Effector memory CD8-positive, alpha-beta T cell (primary cell): ENCODE data around the gene MPZL2.

Experiments used
- ATAC-seq: fragments of 150-1000 bp; cut with Tn5 transposase; replicated peaks from 2 replicates; pipeline ENCODE4 v1.10.0; 2021; ENCODE audit warnings: mild to moderate bottlenecking, moderate library complexity
- DNase-seq, 3 experiments: peaks; one replicate each; pipeline ENCODE4 v3.0.0; 2021
- H3K27ac Mint-ChIP-seq, 2 donors: one replicate each; pipeline ENCODE4 v1.8.0; 2022; ENCODE audit warnings: mild to moderate bottlenecking in 2 of 2, mixed read lengths in 2 of 2, moderate library complexity in 2 of 2
- H3K27me3 Mint-ChIP-seq, 2 donors: one replicate each; pipeline ENCODE4 v1.8.0; 2022; ENCODE audit warnings: mixed read lengths in 2 of 2
- H3K36me3 Mint-ChIP-seq: one replicate; pipeline ENCODE4 v1.8.0; 2022; ENCODE audit warnings: mild to moderate bottlenecking, moderate library complexity, mixed read lengths; ENCODE audit not compliant: insufficient read depth
- H3K4me1 Mint-ChIP-seq, 2 donors: one replicate each; pipeline ENCODE4 v1.8.0; 2022; ENCODE audit warnings: low read depth in 2 of 2, mixed read lengths in 2 of 2
- H3K4me3 Mint-ChIP-seq, 2 donors: one replicate each; pipeline ENCODE4 v1.8.0; 2022; ENCODE audit warnings: mild to moderate bottlenecking in 2 of 2, mixed read lengths in 2 of 2, moderate library complexity in 2 of 2
- H3K9me3 Mint-ChIP-seq, 2 donors: one replicate each; pipeline ENCODE4 v1.8.0; 2022; ENCODE audit warnings: mixed read lengths in 2 of 2

Gene MPZL2

DNA sequence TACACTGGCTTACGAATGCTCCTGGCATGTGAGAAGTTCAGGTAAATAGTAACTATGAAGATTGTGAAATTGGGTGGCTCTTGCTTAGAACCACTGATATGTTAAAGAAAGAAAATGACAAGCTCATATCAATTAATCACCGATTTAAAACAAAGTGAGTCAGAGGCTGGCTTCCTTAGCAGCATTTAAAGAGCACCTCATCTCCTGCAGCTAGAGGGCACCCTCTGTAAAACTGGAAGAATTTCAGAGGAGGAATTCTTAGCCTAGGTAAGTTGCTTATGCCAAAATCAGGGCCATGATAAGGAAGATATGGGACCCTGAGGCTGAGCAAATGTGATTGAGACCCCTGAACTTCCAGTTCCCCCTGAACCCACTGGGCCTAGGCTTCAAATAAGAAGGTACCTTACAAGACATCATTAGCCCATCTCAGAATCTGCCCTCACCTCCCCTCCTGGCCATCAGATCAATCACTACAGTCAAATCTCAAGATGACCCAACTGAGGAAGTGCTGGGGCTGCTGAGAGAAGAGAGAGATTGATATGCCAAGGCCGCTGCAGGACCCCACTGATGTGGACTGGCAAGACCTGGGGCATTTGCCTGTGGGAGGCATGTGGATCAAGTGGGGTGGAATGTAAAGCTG is 31.8 kb upstream of the MPZL2 start:
- Mint-ChIP-seq H3K4me1 (peaks cover 12 to 18% of the 10 kb centered on the region in 2 donors), H3K36me3 (no peaks in the 10 kb centered on the region), H3K4me3 (no peak overlapping the region), H3K27ac (peak overlapping the region; percentile 13 to 65), H3K27me3 (no peaks in the 10 kb centered on the region), H3K9me3 (no peaks in the 10 kb centered on the region)
- ATAC-seq (peak; percentile 83), DNase-seq (peak; percentile 29 to 41 (median 37))

- no peaks in the 10 kb centered on the region for H3K36me3 Mint-ChIP-seq
- ATAC-seq (no peak), DNase-seq (no peak)
- peaks cover 15% of the 10 kb centered on the region in 2 donors for H3K4me1 Mint-ChIP-seq
- no peaks in the 10 kb centered on the region for H3K27me3 Mint-ChIP-seq
- H3K4me3 Mint-ChIP-seq, result no peak overlapping the region
- no peaks in the 10 kb centered on the region for H3K9me3 Mint-ChIP-seq
- peak overlapping the region in 1 of 2 donors; percentile 65 for H3K27ac Mint-ChIP-seq
Measured at GRCh38 chr11:118295199-118295598, 31.1 kb upstream of the MPZL2 start.

DNA sequence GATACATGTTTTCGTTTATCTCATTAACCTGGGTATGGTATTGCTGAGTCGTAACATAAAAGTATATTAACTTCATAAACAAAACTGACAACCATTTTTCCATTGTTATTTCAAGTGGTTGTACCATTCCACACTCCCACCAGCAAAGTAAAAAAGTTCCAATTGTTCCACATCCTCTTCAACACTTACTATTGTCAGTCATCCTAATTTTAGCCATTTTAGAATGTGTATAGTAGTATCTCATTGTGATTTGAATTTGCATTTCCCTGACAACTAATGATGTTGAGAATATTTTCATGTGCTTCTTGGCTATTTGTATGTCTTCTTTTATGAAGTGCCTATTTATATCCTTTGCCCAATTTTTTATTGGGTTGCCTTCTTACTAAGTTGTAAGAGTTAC is 30.0 kb upstream of the MPZL2 start:
- Mint-ChIP-seq H3K4me3 (no peak overlapping the region), H3K4me1 (peaks cover 12 to 18% of the 10 kb centered on the region in 2 donors), H3K27ac (no peak overlapping the region), H3K9me3 (no peaks in the 10 kb centered on the region), H3K27me3 (no peaks in the 10 kb centered on the region), H3K36me3 (peaks cover 3% of the 10 kb centered on the region)
- DNase-seq, result no peak
- no peak for ATAC-seq

- no peak overlapping the region for H3K27ac Mint-ChIP-seq
- DNase-seq, result no peak
Measured at GRCh38 chr11:118291477-118292135, 27.5 kb upstream of the MPZL2 start.

DNA sequence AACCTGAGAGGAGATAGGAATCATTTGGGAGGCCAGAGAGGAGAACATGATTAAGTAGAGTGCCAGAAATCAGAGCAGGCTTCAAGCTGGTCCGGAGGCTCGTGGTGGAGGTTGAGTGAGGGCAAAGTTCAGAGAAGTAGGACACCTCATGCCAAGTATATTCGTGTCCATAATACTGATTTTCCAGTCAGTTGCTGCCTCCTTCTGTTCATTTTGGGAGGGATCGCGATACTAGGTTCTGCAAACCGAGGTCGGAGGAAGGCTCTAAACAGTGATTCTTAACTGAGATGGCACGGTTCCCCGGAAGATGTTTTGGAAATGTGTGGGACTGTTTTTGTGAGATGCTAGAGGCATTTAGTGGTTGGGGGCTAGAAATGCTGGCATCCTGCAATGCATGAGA is 26.8 kb upstream of the MPZL2 start:
- Mint-ChIP-seq H3K9me3 (no peaks in the 10 kb centered on the region), H3K27ac (no peak overlapping the region), H3K36me3 (peaks cover 3% of the 10 kb centered on the region), H3K4me3 (no peak overlapping the region), H3K4me1 (peaks cover 9 to 14% of the 10 kb centered on the region in 2 donors), H3K27me3 (no peaks in the 10 kb centered on the region)
- DNase-seq (peak; percentile 25 to 40 (median 38)), ATAC-seq (peak; percentile 76)

More at GRCh38 chr11:118291477-118292135, 27.5 kb upstream of the MPZL2 start:
- Mint-ChIP-seq H3K36me3 (peaks cover 3% of the 10 kb centered on the region), H3K4me3 (no peak overlapping the region), H3K27me3 (no peaks in the 10 kb centered on the region), H3K9me3 (no peaks in the 10 kb centered on the region), H3K4me1 (peaks cover 12 to 18% of the 10 kb centered on the region in 2 donors)
- no peak for ATAC-seq

DNA sequence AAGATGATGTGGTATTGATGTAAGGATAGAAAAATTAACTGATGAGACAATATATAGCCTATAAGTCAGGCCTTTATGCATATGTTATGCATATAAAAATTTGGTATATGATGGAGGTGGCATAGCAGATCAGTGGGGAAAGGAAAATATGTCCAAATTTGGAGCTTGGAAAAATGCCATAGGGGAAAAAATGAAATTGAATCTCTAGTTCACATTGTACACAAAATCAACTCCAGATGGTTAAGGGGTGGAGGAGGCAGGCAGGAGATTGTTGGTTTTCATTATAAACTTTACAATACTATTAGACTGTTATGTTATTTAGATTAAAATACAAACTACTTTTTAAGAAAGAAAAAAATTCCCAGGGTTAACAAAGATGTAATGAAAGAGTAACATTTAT is 25.3 kb upstream of the MPZL2 start:
- DNase-seq (no peak), ATAC-seq (no peak)
- H3K9me3 Mint-ChIP-seq, result no peaks in the 10 kb centered on the region
- no peak overlapping the region for H3K4me3 Mint-ChIP-seq
- H3K27me3 Mint-ChIP-seq, result no peaks in the 10 kb centered on the region
- H3K36me3 Mint-ChIP-seq, result peaks cover 3% of the 10 kb centered on the region
- peaks cover 5 to 8% of the 10 kb centered on the region in 2 donors for H3K4me1 Mint-ChIP-seq
- no peak overlapping the region for H3K27ac Mint-ChIP-seq

DNA sequence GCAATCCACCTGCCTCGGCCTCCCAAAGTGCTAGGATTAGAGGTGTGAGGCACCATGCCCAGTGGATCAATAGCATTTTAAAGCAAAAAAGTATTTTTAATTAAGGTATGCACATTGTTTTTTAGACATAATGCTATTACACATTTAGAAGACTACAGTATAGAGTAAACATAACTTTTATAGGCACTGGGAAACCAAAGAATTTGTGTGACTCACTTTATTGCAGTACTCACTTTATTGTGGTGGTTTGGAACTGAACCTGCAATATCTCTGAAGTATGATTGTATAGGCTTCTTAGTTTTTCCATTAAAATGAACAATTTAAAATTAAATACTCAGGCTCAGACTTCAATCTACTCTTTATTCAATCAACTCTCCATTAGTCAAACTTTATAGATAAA is 22.9 kb upstream of the MPZL2 start:
- DNase-seq, result no peak
- ATAC-seq, result no peak

GRCh38 chr11:118286545-118286944 is 22.4 kb upstream of the MPZL2 start:
- Mint-ChIP-seq H3K27ac (no peak overlapping the region), H3K9me3 (no peaks in the 10 kb centered on the region), H3K4me3 (no peak overlapping the region), H3K4me1 (peaks cover 6 to 13% of the 10 kb centered on the region in 2 donors), H3K36me3 (peaks cover 3% of the 10 kb centered on the region), H3K27me3 (no peaks in the 10 kb centered on the region)
- no peak for ATAC-seq
- DNase-seq, result no peak

More for the DNA sequence above, 22.9 kb upstream of the MPZL2 start:
- no peak overlapping the region for H3K4me3 Mint-ChIP-seq
- no peak overlapping the region for H3K27ac Mint-ChIP-seq
- H3K36me3 Mint-ChIP-seq, result peaks cover 3% of the 10 kb centered on the region
- no peaks in the 10 kb centered on the region for H3K9me3 Mint-ChIP-seq
- no peaks in the 10 kb centered on the region for H3K27me3 Mint-ChIP-seq
- peaks cover 5 to 12% of the 10 kb centered on the region in 2 donors for H3K4me1 Mint-ChIP-seq

- ATAC-seq (no peak), DNase-seq (no peak)
- Mint-ChIP-seq H3K9me3 (no peaks in the 10 kb centered on the region), H3K27ac (peak overlapping the region in 1 of 2 donors; percentile 78), H3K27me3 (no peaks in the 10 kb centered on the region), H3K36me3 (no peaks in the 10 kb centered on the region), H3K4me1 (peaks cover 6 to 9% of the 10 kb centered on the region in 2 donors), H3K4me3 (no peak overlapping the region)
Measured at GRCh38 chr11:118283756-118284350, 19.8 kb upstream of the MPZL2 start.

- ATAC-seq (no peak), DNase-seq (no peak)
- Mint-ChIP-seq H3K4me3 (no peak overlapping the region), H3K9me3 (no peaks in the 10 kb centered on the region), H3K4me1 (peaks cover 6 to 9% of the 10 kb centered on the region in 2 donors), H3K27ac (peak overlapping the region in 1 of 2 donors; percentile 78), H3K36me3 (no peaks in the 10 kb centered on the region), H3K27me3 (no peaks in the 10 kb centered on the region)
Measured at GRCh38 chr11:118283037-118283636, 19.0 kb upstream of the MPZL2 start.

DNA sequence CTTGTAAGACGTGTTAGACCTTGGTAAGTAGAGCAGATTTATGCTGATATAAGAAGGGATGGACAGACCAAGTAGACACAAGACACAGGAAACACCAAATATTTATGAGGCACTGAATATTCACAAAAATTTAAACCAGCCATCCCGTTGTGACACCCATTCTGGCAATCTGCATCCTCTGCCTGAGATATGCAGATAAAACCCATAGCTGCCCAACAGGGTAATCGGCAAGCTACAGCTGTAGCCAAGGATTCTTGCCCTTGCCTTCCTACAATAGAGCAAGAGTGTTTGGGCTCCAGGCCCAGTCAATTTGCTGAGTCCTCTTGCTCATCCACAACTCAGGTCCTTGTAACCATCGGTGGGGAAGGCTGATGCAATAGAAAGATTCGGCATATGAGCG is 18.5 kb upstream of the MPZL2 start:
- no peaks in the 10 kb centered on the region for H3K9me3 Mint-ChIP-seq
- no peaks in the 10 kb centered on the region for H3K36me3 Mint-ChIP-seq
- no peak for DNase-seq
- no peaks in the 10 kb centered on the region for H3K27me3 Mint-ChIP-seq
- ATAC-seq, result no peak
- H3K27ac Mint-ChIP-seq, result no peak overlapping the region
- H3K4me3 Mint-ChIP-seq, result no peak overlapping the region
- peaks cover 6 to 9% of the 10 kb centered on the region in 2 donors for H3K4me1 Mint-ChIP-seq

DNA sequence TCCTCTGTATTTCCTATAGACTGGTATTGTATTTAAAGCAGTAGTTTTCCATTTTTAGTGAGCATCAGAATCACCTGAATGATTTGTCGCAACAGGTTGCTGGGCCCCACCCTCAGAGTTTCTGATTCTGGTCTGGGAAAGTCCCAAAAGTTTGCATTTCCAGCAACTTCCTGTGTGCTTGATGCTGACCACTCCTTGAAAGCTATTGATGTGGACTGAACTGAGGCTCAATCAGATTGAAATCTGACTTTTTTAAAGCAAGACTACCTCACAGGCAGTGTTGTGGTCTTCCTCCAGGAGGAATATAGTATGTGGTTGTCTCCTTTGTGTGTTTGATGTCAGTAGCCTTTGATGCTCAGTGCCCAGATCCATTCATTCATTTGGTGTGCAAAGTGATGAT is 17.2 kb upstream of the MPZL2 start:
- no peaks in the 10 kb centered on the region for H3K36me3 Mint-ChIP-seq

GRCh38 chr11:118277312-118277711 is 13.2 kb upstream of the MPZL2 start:
- Mint-ChIP-seq H3K4me3 (no peak overlapping the region), H3K36me3 (no peaks in the 10 kb centered on the region), H3K27ac (no peak overlapping the region), H3K4me1 (peaks cover 4 to 6% of the 10 kb centered on the region in 2 donors), H3K27me3 (no peaks in the 10 kb centered on the region), H3K9me3 (no peaks in the 10 kb centered on the region)
- ATAC-seq, result no peak
- DNase-seq, result no peak

More for the DNA sequence above, 17.2 kb upstream of the MPZL2 start:
- Mint-ChIP-seq H3K27ac (no peak overlapping the region), H3K4me3 (no peak overlapping the region), H3K9me3 (no peaks in the 10 kb centered on the region), H3K27me3 (no peaks in the 10 kb centered on the region), H3K4me1 (peaks cover 6 to 9% of the 10 kb centered on the region in 2 donors)
- peak; percentile 48 for ATAC-seq
- DNase-seq, result no peak
